Effector CD4-positive, alpha-beta T cell (primary cell): Measurements from ENCODE around the gene ABCA4.
"Not testable (repeated sequence)": the region's sequence is repeated elsewhere in the genome, so short reads cannot be mapped to it uniquely, and the experiment has no call there.

Experiments used
- DNase-seq: peaks from one replicate; pipeline ENCODE4 v3.0.0-alpha.2; 2020

The ABCA4 gene

DNA sequence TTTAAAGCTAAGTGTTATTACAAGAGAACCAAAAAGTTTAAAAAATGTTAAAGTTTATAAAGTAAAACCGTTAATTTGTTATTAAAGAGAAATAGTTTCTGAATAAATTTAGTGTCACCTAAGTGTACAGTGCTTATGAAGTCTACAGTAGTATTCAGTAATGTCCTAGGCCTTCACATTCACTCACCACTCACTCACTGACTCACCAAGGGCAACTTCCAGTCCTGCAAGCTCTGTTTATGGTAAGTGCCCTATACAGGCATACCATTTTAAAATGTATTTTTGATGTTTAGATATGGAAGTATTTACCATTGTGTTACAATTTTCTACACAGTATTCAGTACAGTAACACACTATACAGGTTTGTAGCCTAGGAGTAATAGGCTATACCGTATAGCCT lies 151.6 kb downstream of the ABCA4 start:
- DNase-seq: no peak

GRCh38 chr1:93967306-93967705 lies 153.6 kb downstream of the ABCA4 start:
- no peak for DNase-seq

DNA sequence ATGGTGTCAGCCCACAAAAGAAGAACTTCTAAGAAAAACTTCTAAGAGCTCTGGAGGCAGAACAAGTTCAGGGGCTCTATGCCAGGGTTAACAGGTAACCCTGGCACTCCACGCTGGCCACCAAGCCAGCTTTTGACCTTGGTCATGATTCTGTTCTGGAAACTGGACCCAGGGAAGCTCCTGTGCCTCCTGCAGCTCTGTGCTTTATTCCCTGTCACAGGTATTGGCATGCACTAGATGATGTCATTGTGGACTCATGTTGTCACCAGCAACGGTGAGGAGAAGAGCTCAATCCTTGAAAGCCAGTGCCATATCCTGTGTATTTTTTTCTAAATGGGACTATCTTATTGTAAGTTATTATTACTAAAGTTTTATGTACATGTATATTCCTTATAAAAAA lies 155.1 kb downstream of the ABCA4 start:
- DNase-seq: no peak

- DNase-seq: no peak
These were observed 155.7 kb downstream of the ABCA4 start for GRCh38 chr1:93965256-93965655.

- no peak for DNase-seq
These were observed 156.2 kb downstream of the ABCA4 start for GRCh38 chr1:93964777-93965200.

DNA sequence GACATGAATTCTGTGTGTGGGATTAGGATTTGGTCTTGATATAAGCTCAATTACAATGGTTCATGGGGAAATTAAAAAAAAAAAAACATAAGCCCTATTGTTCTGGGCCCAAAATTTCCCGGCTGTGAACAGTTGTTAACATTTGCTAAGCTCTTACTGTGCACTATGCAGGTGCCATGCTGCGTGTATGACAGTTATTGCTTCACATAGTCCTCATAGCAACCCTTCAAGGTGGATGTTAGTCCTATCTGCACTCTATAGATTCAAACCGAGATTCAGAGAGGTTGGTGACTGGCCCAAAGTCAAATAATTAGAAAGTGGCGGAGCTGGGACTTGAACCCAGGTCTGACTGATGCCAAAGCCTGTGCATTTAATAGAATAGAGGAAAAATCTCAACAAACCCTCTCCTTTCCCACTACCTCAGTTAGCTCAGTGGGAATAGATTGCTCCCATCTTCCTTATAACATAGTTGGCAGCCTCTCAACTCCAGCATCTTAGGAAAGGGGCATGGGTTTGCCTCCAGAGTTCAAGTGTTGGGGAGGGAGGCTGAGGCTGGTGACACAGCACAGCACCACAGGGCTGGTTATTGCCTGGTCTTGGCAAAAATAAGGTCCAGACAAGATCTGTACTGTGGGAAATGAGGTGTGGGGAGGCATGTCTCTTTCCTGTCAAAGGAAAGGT lies 156.7 kb downstream of the ABCA4 start:
- no peak for DNase-seq

DNA sequence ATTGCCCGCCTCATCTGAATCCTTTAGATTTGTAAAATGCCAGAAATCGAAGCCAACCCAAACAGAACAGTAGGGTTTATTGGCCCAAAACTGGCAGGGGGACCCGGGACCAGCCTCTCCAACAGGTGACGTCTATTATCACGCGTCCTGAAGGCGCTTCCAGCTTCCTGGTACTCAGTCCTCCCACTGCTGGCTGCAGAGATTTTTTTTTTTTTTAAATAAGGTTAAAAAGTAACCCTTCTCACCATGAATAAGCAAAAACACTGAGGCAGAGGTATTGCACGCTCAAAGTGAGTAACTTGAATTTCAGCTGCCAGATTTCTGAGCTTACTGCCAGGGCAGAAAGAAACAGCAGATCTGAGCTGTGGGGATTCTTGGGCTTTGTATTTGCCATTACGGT lies 157.4 kb downstream of the ABCA4 start:
- no peak for DNase-seq

- no peak for DNase-seq
These were observed 159.0 kb downstream of the ABCA4 start for GRCh38 chr1:93961906-93962305.

DNA sequence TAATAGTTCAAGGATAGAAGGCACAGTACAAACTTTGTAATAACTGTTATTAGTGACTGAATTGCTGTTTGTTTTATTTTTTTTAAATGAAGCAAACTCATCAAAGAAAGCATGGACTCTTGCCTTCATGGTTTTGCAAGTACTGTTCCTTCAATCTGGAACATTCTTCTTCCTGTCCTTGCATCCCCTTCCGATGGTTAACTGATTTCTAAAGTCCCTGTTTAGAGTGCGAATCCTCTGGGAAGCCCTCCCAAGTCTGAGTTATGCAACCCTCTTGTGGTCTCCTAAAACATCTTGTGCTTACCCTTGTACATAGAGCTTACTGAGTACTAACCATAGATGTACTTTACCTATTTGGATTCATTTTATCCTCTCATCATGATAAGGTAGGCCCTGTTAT lies 159.5 kb downstream of the ABCA4 start:
- no peak for DNase-seq

- DNase-seq: no peak
These were observed 160.3 kb downstream of the ABCA4 start for GRCh38 chr1:93960641-93961147.

DNA sequence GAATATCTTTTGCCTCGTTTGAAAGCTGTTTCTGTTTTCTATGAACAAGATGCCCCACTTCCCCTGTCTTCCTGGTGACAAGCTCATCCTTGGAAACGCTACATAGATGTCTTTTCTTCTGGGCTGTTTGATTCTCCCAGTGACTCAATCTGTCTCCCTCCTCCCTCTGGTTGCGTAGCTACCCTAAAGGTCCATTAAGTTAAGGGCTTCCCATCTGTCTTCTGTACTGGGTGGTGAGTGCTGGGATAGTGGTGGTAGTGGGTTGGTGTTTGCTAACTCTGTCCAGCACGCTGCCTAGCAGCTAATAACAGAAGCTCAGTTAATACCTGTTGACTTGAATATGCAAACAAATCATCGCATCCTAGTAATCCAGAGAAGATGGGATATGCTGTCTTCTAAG lies 161.5 kb downstream of the ABCA4 start:
- no peak for DNase-seq

- DNase-seq: no peak
These were observed 162.2 kb downstream of the ABCA4 start for GRCh38 chr1:93958726-93959100.

DNA sequence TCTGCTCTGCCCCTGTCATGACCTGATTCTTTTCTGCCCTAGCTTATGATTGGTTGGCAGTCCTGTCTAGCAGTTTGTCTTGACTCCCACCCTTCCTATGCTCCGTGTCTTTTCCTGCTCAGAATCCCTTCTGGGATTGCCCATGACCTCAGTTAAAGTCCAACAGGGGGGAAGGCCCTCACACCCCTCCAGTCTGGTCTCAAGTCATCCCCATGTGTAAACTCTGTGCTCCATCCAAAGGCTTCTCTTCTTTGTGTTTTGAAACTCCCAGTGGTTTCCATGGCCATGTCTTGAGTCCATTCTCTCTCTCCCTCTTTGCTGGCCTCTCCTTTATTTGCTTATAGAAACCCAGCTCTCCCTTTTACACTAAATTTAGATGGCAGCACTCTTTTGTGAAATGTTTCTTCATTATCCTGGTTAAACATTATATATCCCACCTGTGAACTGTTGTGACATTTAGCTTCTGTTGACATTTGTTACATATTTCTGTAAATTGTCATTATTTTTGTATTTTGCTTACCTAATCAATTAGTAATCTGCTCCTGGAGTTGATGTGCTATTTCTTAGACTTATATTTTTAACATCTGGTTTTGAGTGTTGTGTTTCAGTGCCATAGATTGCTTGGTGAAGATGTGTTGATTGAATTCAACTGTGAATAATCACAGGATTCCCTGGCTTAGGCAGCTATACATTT lies 162.8 kb downstream of the ABCA4 start:
- no peak for DNase-seq

DNA sequence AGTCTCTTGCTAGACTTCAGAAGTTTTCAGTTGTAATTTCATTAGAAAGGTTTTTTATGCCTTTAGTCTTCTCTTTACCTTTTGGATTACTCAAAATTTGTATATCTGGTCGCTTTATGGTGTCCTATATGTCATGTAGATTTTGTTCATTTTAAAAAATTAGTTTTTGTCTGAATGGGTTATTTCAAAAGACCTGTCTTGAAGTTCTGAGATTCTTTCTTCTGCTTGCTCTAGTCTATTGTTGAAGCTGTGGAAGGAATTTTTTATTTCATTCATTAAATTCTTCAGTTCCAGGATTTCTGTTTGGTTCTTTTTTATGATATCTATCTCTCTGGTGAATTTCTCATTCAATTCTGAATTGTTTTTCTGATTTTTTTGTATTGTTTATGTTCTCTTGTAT lies 165.2 kb downstream of the ABCA4 start:
- DNase-seq: no peak

DNA sequence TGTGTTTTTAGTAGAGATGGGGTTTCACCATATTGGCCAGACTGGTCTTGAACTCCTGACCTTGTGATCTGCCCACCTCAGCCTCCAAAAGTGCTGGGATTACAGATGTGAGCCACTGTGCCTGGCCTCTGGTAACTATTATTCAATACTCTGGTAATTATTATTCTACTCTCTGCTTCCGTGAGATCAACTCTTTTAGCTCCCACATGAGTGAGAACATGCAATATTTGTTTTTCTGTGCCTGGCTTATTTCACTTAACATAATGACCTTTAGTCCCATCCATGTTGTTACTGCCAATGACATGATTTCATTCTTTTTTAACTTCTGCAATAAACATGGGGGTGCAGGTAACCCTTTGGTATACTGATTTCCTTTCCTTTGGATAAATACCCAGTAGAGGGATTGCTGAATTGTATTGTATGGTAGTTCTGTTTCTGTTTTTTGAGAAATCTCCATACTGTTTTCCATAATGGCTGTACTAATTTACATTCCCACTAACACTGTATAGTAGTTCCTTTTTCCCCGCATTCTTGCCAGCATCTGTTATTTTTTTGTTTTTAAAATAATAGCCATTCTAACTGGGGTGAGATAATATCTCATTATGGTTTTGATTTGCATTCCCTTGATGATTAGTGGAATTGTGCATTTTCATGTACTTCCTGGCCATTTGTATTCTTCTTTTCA lies 173.8 kb downstream of the ABCA4 start:
- DNase-seq: not testable (repeated sequence)
